ENCODE measurements around the gene RASL11A. TPM values are rescaled to one million over a fixed set of nuclear protein-coding genes. Genes with fewer than 3 reads are reported as not detected.

Gene RASL11A
- total and polyA plus RNA-seq, 2 of the 13 experiments (the other 11 are each of a cell fraction or from before 2014, with no cell fraction given): 3.0 to 4.1 TPM

DNA sequence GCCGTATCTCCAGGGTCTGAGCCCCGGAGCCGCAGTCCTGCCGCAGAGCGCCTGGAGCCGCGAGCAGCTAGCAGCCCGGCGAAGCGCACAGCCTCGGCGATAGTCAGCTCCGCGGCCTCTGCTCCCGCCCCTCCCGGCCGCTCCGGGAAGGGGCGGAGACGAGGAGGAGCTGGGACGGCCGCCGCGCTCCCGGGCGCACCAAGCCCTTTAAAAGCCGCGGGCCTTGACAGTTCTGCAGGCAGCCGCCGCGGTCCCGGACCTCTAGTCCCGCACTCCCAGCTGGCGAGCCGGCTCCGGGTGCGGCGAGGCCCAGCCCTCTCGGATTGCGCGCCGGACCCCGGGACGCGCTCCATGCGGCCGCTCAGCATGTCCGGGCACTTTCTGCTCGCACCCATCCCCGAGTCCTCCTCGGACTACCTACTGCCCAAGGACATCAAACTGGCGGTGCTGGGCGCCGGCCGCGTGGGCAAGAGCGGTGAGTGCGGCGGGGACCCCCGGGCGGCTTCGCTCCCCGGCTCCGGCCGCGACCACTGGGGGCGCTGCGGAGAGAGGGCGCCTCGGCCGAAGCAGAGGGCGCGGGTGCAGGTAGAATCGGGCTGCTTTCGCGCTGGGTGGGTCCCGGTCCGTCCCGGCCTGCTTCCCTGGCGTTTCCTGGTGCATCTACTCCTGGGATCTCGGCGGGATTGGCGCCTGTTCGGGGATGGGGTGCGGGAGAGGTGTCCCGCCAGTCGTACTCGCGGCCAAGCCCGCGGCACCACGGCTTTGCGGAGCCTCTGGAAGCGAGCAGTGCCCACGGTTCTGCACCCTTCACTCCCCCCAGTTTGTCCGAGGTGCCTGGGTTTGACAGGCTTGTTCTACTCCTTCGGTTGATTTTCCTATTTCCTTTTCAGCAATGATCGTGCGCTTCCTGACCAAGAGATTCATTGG lies at the start of gene RASL11A (continued):
- TF ChIP-seq, protein P1, sequence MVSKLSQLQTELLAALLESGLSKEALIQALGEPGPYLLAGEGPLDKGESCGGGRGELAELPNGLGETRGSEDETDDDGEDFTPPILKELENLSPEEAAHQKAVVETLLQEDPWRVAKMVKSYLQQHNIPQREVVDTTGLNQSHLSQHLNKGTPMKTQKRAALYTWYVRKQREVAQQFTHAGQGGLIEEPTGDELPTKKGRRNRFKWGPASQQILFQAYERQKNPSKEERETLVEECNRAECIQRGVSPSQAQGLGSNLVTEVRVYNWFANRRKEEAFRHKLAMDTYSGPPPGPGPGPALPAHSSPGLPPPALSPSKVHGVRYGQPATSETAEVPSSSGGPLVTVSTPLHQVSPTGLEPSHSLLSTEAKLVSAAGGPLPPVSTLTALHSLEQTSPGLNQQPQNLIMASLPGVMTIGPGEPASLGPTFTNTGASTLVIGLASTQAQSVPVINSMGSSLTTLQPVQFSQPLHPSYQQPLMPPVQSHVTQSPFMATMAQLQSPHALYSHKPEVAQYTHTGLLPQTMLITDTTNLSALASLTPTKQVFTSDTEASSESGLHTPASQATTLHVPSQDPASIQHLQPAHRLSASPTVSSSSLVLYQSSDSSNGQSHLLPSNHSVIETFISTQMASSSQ (IDR thresholded peaks at IDR 0.05; ENCODE audit: low read depth): no peak
- TF ChIP-seq, protein P1 (CRISPR knock-in tag; IDR thresholded peaks at IDR 0.05; ENCODE audit: borderline replicate concordance): 0 out of 2 replicates have a peak, but pooled peaks have one; percentile 18
- TF ChIP-seq ZNF292 (CRISPR knock-in tag; IDR thresholded peaks at IDR 0.05; ENCODE audit: borderline replicate concordance, low read depth) (no peak), HOXA7 (CRISPR knock-in tag; IDR thresholded peaks at IDR 0.05) (no peak), ZNF629 (CRISPR knock-in tag; conservative IDR thresholded peaks at IDR 0.05) (no peak), CC2D1A (CRISPR knock-in tag; IDR thresholded peaks at IDR 0.05) (no peak), DMAP1 (CRISPR knock-in tag; IDR thresholded peaks at IDR 0.05) (peak; percentile 64; the same call in 1 of the 2 replicates), ZNF501 (CRISPR knock-in tag; IDR thresholded peaks at IDR 0.05) (peak; percentile 93), KLF9 (CRISPR knock-in tag; IDR thresholded peaks at IDR 0.05; ENCODE audit: low read depth) (no peak), ZNF24 (IDR thresholded peaks at IDR 0.05) (no peak), XRCC5 (optimal IDR thresholded peaks at IDR 0.05; ENCODE audit: low read length) (peak; percentile 70), YY1 (IDR thresholded peaks at IDR 0.05; ENCODE audit: insufficient read depth, insufficient replicate concordance, low read depth, low read length) (peak; percentile 33), GATAD2A (CRISPR knock-in tag; IDR thresholded peaks at IDR 0.05) (0 out of 2 replicates have a peak, but pooled peaks have one; percentile 9), ADNP (CRISPR knock-in tag; IDR thresholded peaks at IDR 0.05) (no peak), ZNF557 (CRISPR knock-in tag; IDR thresholded peaks at IDR 0.05) (no peak), HNRNPK (IDR thresholded peaks at IDR 0.05; ENCODE audit: low read depth, low read length, poor library complexity, severe bottlenecking) (peak; percentile 55), ZNF256 (CRISPR knock-in tag; conservative IDR thresholded peaks at IDR 0.05) (no peak), ZNF251 (CRISPR knock-in tag; IDR thresholded peaks at IDR 0.05) (no peak), MEF2D (CRISPR knock-in tag; IDR thresholded peaks at IDR 0.05) (no peak), ZFP37 (CRISPR knock-in tag; IDR thresholded peaks at IDR 0.05; ENCODE audit: borderline replicate concordance) (no peak)
- TF ChIP-seq, protein P2, sequence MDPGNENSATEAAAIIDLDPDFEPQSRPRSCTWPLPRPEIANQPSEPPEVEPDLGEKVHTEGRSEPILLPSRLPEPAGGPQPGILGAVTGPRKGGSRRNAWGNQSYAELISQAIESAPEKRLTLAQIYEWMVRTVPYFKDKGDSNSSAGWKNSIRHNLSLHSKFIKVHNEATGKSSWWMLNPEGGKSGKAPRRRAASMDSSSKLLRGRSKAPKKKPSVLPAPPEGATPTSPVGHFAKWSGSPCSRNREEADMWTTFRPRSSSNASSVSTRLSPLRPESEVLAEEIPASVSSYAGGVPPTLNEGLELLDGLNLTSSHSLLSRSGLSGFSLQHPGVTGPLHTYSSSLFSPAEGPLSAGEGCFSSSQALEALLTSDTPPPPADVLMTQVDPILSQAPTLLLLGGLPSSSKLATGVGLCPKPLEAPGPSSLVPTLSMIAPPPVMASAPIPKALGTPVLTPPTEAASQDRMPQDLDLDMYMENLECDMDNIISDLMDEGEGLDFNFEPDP (CRISPR knock-in tag; conservative IDR thresholded peaks at IDR 0.05): no peak
- TF ChIP-seq, protein P3, sequence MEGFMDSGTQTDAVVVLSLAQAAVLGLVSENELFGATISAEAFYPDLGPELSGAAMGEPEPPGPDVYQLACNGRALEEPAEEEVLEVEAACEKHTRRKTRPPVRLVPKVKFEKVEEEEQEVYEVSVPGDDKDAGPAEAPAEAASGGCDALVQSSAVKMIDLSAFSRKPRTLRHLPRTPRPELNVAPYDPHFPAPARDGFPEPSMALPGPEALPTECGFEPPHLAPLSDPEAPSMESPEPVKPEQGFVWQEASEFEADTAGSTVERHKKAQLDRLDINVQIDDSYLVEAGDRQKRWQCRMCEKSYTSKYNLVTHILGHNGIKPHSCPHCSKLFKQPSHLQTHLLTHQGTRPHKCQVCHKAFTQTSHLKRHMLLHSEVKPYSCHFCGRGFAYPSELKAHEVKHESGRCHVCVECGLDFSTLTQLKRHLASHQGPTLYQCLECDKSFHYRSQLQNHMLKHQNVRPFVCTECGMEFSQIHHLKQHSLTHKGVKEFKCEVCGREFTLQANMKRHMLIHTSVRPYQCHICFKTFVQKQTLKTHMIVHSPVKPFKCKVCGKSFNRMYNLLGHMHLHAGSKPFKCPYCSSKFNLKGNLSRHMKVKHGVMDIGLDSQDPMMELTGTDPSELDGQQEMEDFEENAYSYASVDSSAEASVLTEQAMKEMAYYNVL (CRISPR knock-in tag; IDR thresholded peaks at IDR 0.05; ENCODE audit: borderline replicate concordance): no peak
